ENCODE measurements around the gene LMAN1. TPM values are rescaled to one million over a fixed set of nuclear protein-coding genes. Genes with fewer than 3 reads are reported as not detected.

The LMAN1 gene
- total and polyA plus RNA-seq, 10 of the 15 experiments (the other 5 are each of a cell fraction or from before 2014, with no cell fraction given) = 15.0 to 78.9 (median 67.5) TPM

DNA sequence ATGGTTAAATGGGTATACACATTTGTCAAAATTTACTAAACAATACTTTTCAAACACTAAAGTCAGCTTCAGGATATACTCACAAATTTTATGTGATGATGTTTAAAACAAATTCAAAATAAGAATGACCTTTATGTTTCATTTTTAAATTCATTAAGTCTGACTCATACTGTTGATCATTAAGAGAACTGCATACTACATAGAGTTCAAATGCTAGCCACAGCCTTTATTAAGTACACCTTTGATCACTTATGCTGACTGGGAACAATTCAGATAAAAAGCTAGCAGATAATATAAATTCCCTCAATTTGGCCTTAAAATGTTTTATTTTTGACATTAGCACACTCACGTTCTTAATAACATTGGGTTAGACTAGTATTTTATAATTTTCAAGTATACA lies 14.1 kb downstream of the LMAN1 start:
- Histone ChIP-seq H3K36me3 (ENCODE audit: control insufficient read depth in 2 of 2, insufficient read depth in 2 of 2, low read length in 1 of 2) (peaks cover 4 to 45% of the 10 kb centered on the region in 2 experiments), H4K20me1 (ENCODE audit: control insufficient read depth, insufficient read depth) (no peaks in the 10 kb centered on the region), H3K9me3 (replicated peaks; ENCODE audit: control insufficient read depth, insufficient read depth, low read length) (peaks cover 3% of the 10 kb centered on the region; the same call in 2 of the 3 replicates), H3K27me3 (replicated peaks in 1 of 2; ENCODE audit: control insufficient read depth in 2 of 2, insufficient read depth in 2 of 2, low read length in 1 of 2) (no peaks in the 10 kb centered on the region), H3K4me1 (ENCODE audit: control insufficient read depth, insufficient read depth, low read length) (no peaks in the 10 kb centered on the region; the same call in 1 of the 2 replicates), H3K4me3 (no peak overlapping the region), H2AFZ (ENCODE audit: control insufficient read depth, low read depth, low read length) (no peak overlapping the region), H3K79me2 (ENCODE audit: control insufficient read depth, insufficient read depth, low read length) (peaks cover 8% of the 10 kb centered on the region), H3K27ac (ENCODE audit: control insufficient read depth, insufficient read depth) (no peak overlapping the region), H3K9ac (ENCODE audit: control insufficient read depth, insufficient read depth, low read length) (no peak overlapping the region), H3K4me2 (ENCODE audit: control insufficient read depth, insufficient read depth) (no peak overlapping the region)
- BruUV-seq (replicated peaks) = no TSS peak
- WGBS (ENCODE audit: insufficient coverage, insufficient replicate concordance, low lambda C conversion rate, missing lambda C conversion rate) = 0% methylated on average over 1 of the region's 1 CpG
- ChIA-PET RAD21 (ENCODE audit: unreplicated experiment) (no interaction called here), POLR2A (interaction anchor here (0.6 kb wide), 1 partner anchor 19 kb away, joined by 3 read pairs; no protein-coding TSS in a partner anchor), SMC1A (ENCODE audit: uncharacterized antibody, unreplicated experiment) (interaction anchor here (0.8 kb wide), 1 partner anchor 11 kb away, joined by 4 read pairs; no protein-coding TSS in a partner anchor), CTCF (interaction anchor here (0.8 kb wide), 1 partner anchor 57 kb away, joined by 4 read pairs; no protein-coding TSS in a partner anchor)
- intact Hi-C loops (cut with micrococcal nuclease; ENCODE audit: unreplicated experiment) (no loop called here), in situ Hi-C loops (cut with MboI) (no loop called here)
- no peak for DNase-seq (ENCODE audit: low read depth, low spot score)
- TF ChIP-seq EP300 (IDR thresholded peaks at IDR 0.05; ENCODE audit: borderline replicate concordance in 1 of 2, control insufficient read depth in 1 of 2, low read depth in 2 of 2, low read length in 2 of 2) (no peak), YBX1 (IDR thresholded peaks at IDR 0.05) (no peak), ZNF217 (IDR thresholded peaks at IDR 0.05) (no peak), POLR2AphosphoS2 (IDR thresholded peaks at IDR 0.05; ENCODE audit: low read depth, low read length) (no peak), CBFB (IDR thresholded peaks at IDR 0.05; ENCODE audit: low read depth) (no peak), NFYA (IDR thresholded peaks at IDR 0.05; ENCODE audit: borderline replicate concordance, low read depth, low read length) (no peak), CHD1 (IDR thresholded peaks at IDR 0.05; ENCODE audit: low read depth, low read length) (no peak), KAT2A (conservative IDR thresholded peaks at IDR 0.05; ENCODE audit: control insufficient read depth, low read depth, low read length) (no peak), CBX3 (IDR thresholded peaks at IDR 0.05; ENCODE audit: borderline replicate concordance, low read depth) (no peak), POLR2A (IDR thresholded peaks at IDR 0.05; ENCODE audit: low read depth, low read length) (no peak), HDAC2 (IDR thresholded peaks at IDR 0.05) (no peak)
- TF ChIP-seq, protein P1, sequence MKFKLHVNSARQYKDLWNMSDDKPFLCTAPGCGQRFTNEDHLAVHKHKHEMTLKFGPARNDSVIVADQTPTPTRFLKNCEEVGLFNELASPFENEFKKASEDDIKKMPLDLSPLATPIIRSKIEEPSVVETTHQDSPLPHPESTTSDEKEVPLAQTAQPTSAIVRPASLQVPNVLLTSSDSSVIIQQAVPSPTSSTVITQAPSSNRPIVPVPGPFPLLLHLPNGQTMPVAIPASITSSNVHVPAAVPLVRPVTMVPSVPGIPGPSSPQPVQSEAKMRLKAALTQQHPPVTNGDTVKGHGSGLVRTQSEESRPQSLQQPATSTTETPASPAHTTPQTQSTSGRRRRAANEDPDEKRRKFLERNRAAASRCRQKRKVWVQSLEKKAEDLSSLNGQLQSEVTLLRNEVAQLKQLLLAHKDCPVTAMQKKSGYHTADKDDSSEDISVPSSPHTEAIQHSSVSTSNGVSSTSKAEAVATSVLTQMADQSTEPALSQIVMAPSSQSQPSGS (IDR thresholded peaks at IDR 0.05; ENCODE audit: low read length) = no peak
- TF ChIP-seq, protein P2, sequence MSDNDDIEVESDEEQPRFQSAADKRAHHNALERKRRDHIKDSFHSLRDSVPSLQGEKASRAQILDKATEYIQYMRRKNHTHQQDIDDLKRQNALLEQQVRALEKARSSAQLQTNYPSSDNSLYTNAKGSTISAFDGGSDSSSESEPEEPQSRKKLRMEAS (IDR thresholded peaks at IDR 0.05; ENCODE audit: low read depth, low read length) = no peak
- FAIRE-seq = no peak
- no peak for ATAC-seq

Measured in GM12878 (cell line).